Cardiac fibroblast (primary cell): ENCODE results near the gene THPO.

ENCODE experiments used
- DNase-seq, 2 donors: peaks; one replicate each; pipeline versions ENCODE4 v3.0.0 to v3.0.0-alpha.2; 2010; ENCODE audit warnings: low read depth in 2 of 2
- H3K4me3 ChIP-seq, 2 donors: replicated peaks in 1 of 2; 1 replicate in 1 of 2; 2 replicates in 1 of 2; pipeline ENCODE4 v1.5.1; 2011; ENCODE audit warnings: low read depth in 2 of 2, low read length in 2 of 2, mild to moderate bottlenecking in 2 of 2, moderate library complexity in 1 of 2
- TF ChIP-seq, protein P1 (sequence below): IDR thresholded peaks from one replicate; pipeline ENCODE4 v1.5.1; 2011; ENCODE audit warnings: low read depth, mild to moderate bottlenecking, low read length, inconsistent platforms

Gene THPO

GRCh38 chr3:184337399-184337714 is 40.6 kb downstream of the THPO start, which contains the start of gene FAM131A:
FAM131A (plus strand) TSS chr3:184337600; CDS start chr3:184337631, 31 bp downstream.
- H3K4me3 ChIP-seq, result peak within 1 kb of the TSS; percentile 60 to 69
- DNase-seq, result peak in 1 of 2 donors; percentile 79
- TF ChIP-seq, protein P1, sequence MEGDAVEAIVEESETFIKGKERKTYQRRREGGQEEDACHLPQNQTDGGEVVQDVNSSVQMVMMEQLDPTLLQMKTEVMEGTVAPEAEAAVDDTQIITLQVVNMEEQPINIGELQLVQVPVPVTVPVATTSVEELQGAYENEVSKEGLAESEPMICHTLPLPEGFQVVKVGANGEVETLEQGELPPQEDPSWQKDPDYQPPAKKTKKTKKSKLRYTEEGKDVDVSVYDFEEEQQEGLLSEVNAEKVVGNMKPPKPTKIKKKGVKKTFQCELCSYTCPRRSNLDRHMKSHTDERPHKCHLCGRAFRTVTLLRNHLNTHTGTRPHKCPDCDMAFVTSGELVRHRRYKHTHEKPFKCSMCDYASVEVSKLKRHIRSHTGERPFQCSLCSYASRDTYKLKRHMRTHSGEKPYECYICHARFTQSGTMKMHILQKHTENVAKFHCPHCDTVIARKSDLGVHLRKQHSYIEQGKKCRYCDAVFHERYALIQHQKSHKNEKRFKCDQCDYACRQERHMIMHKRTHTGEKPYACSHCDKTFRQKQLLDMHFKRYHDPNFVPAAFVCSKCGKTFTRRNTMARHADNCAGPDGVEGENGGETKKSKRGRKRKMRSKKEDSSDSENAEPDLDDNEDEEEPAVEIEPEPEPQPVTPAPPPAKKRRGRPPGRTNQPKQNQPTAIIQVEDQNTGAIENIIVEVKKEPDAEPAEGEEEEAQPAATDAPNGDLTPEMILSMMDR, result no peak

- H3K4me3 ChIP-seq, result peak overlapping the region; percentile 60 to 69
- TF ChIP-seq, protein P1, result no peak
- peak; percentile 72 to 80 for DNase-seq
These were observed 41.2 kb downstream of the THPO start for GRCh38 chr3:184336547-184337398.

DNA sequence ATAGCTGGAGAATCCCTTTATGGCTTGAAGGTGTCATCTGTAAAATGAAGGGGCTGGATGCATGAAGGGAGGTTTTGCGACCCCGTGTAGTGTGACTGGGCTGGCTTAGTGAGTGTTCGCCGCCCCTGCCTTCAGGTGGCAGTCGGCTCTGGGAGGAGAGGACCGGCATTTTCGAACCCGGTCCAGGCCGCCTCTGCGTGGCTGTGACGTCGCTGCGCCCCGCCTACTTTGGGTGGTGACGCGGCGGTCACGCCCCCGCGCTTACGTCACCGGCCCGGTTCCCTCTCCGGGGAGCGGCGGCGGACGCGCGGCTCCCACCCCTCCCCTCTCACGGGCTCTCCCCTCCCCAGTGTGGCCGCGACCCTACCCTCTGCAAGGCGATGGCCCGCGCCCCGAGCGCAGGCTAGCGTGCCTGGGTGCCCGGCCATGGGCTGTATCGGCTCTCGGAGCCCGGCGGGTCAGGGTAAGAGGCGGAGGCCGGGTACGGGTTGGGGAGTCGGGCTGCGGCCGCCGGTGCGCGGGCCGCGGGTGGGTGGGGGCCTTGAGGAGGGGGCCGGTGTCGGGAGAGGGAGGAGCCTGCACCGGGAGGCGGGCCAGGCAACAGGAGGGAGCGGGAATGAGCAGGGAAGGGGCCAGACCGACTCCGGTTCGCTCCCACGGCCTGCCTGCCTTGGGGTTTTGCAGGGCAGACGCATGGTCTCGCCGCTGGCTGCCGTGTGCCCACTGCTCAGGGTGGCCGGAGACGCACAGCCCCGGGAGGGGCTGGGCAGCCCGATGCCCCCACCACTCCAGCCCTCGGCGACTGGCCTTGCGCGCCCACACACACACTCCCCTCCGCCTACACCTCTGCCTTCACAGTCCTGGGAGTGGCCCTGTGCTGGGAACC is 42.1 kb downstream of the THPO start:
- TF ChIP-seq, protein P1, result no peak
- H3K4me3 ChIP-seq, result peak overlapping the region; percentile 60 to 69
- DNase-seq, result peak; percentile 80 to 84

- TF ChIP-seq, protein P1, result no peak
- no peak for DNase-seq
- H3K4me3 ChIP-seq, result no peak overlapping the region
These were observed 42.7 kb downstream of the THPO start for GRCh38 chr3:184335291-184335660.

- no peak overlapping the region for H3K4me3 ChIP-seq
- peak in 1 of 2 donors; percentile 72 for DNase-seq
- TF ChIP-seq, protein P1, result no peak
These were observed 43.4 kb downstream of the THPO start for GRCh38 chr3:184334470-184335158.

- TF ChIP-seq, protein P1, result no peak
- DNase-seq, result no peak
- no peak overlapping the region for H3K4me3 ChIP-seq
These were observed 44.3 kb downstream of the THPO start for GRCh38 chr3:184333700-184334099.
